ENCODE data around the gene SGSH. TPM values are rescaled to one million over a fixed set of nuclear protein-coding genes. Genes with fewer than 3 reads are reported as not detected.

Gene SGSH
- total RNA-seq, 3 donors from 2014 or later (not counting 1 experiment from before 2014, with no cell fraction given) = 73.4 to 96.5 (median 74.1) TPM

DNA sequence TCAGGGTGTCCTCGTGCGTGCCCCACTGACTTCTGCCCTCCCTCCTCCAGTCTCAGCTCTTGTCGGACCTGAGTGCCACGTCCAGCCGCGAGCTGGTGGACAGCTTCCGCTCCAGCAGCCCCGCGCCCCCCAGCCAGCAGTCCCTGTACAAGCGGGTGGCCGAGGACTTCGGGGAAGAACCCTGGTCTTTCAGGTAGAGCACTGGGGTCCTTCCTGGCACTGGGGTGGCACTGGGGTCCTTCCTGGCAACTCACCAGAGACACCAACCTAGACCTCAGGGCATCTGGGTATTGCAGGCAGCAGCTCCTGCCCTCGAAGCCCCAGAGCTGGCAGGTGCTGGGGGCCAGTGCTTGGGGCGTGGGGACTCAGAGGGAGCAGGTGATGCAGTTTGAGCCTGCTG is 25.0 kb downstream of the SGSH start:
- intact Hi-C loops (cut with micrococcal nuclease) = no loop called here
- TF ChIP-seq, protein P1, sequence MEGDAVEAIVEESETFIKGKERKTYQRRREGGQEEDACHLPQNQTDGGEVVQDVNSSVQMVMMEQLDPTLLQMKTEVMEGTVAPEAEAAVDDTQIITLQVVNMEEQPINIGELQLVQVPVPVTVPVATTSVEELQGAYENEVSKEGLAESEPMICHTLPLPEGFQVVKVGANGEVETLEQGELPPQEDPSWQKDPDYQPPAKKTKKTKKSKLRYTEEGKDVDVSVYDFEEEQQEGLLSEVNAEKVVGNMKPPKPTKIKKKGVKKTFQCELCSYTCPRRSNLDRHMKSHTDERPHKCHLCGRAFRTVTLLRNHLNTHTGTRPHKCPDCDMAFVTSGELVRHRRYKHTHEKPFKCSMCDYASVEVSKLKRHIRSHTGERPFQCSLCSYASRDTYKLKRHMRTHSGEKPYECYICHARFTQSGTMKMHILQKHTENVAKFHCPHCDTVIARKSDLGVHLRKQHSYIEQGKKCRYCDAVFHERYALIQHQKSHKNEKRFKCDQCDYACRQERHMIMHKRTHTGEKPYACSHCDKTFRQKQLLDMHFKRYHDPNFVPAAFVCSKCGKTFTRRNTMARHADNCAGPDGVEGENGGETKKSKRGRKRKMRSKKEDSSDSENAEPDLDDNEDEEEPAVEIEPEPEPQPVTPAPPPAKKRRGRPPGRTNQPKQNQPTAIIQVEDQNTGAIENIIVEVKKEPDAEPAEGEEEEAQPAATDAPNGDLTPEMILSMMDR (IDR thresholded peaks at IDR 0.05) = no peak
- no peaks in the 10 kb centered on the region for H3K9me3 ChIP-seq (ENCODE audit: control insufficient read depth, insufficient read depth, low read length)
- peaks cover 0 to 7% of the 10 kb centered on the region in 2 donors for H3K27me3 Mint-ChIP-seq (ENCODE audit: low read depth in 2 of 2)
- no peak overlapping the region for H3K27ac Mint-ChIP-seq
- 91% methylated on average over 14 of the region's 14 CpGs for WGBS (ENCODE audit: insufficient coverage)
- no peaks in the 10 kb centered on the region for H3K9me3 Mint-ChIP-seq
- no peaks in the 10 kb centered on the region for H3K4me1 ChIP-seq (ENCODE audit: control insufficient read depth, insufficient read depth, low read length)
- no peak overlapping the region for H3K4me3 Mint-ChIP-seq
- H3K4me3 ChIP-seq (ENCODE audit: low read length) = no peak overlapping the region
- DNase-seq (no peak), ATAC-seq (no peak)
- H3K36me3 ChIP-seq (ENCODE audit: control insufficient read depth, insufficient read depth, low read length) = no peaks in the 10 kb centered on the region
- no peaks in the 10 kb centered on the region for H3K36me3 Mint-ChIP-seq
- no peaks in the 10 kb centered on the region for H3K27me3 ChIP-seq (ENCODE audit: control insufficient read depth, insufficient read depth, low read length)
- no peaks in the 10 kb centered on the region for H3K4me1 Mint-ChIP-seq
- no peak overlapping the region for H3K27ac ChIP-seq (ENCODE audit: low read length)

DNA sequence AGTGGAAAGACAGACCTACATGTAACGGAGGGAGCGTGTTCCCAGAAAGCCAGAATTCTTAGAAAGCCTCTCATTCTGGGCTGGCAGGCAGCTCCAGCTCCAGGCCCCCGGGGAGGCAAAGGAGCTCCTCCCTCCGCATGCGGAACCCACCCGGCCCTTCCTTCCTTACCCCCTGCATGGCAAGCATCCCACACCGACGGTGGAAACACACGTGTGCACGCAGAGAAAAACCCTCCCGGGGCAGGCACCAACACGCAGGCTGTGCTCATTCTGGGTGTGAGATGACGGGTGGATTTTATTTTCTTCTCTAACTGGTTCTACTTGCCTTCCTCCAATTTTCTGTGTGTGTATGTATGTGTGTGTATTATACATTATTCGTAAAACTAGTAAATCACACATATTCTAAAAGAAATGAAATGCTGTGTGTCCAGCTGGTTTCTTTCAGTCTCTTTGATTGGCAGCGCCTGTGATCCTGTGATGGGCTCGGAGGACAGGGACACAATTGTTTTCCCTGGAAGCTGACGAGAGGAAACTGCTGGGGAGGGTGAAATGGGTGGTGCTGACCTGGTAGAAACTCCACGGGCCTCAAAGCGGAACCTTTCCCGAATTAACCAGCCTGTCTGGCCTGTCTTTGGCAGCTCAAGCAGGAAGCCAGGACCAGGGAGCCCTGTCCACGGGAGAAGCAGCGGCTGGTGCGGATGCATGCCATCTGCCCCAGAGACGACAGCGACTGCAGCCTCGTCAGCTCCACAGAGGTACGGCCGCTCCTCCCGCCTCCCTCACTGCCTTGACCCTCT is 28.1 kb downstream of the SGSH start:
- Histone ChIP-seq H3K27ac (ENCODE audit: low read length) (no peak overlapping the region), H3K36me3 (ENCODE audit: control insufficient read depth, insufficient read depth, low read length) (no peaks in the 10 kb centered on the region)
- 62% methylated on average over 27 of the region's 29 CpGs for WGBS (ENCODE audit: insufficient coverage)

DNA sequence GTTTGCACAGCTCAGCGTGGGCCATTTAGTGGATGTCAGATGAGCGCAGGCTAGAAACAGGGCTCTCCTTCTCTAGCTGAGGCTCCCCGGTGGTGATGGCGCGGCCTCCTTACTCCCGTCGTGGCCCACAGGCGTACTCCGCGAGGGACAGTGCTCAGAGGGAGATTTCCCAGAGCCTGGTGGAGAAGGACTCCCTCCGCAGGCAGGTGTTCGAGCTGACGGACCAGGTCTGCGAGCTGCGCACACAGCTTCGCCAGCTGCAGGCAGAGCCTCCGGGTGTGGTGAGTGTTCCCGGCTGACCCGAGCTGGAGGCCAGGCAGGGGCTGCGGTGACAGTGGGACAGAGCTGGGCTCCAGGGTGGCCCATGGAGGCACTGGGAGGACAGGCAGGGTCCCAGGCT is 28.9 kb downstream of the SGSH start:
- H3K36me3 ChIP-seq (ENCODE audit: control insufficient read depth, insufficient read depth, low read length) = no peaks in the 10 kb centered on the region
- TF ChIP-seq, protein P1 (IDR thresholded peaks at IDR 0.05) = no peak
- no peak overlapping the region for H3K27ac ChIP-seq (ENCODE audit: low read length)
- H3K9me3 Mint-ChIP-seq = no peaks in the 10 kb centered on the region
- DNase-seq = no peak
- ATAC-seq = no peak
- H3K4me1 ChIP-seq (ENCODE audit: control insufficient read depth, insufficient read depth, low read length) = no peaks in the 10 kb centered on the region
- H3K9me3 ChIP-seq (ENCODE audit: control insufficient read depth, insufficient read depth, low read length) = no peaks in the 10 kb centered on the region
- peaks cover 0 to 7% of the 10 kb centered on the region in 2 donors for H3K27me3 Mint-ChIP-seq (ENCODE audit: low read depth in 2 of 2)
- H3K4me3 ChIP-seq (ENCODE audit: low read length) = no peak overlapping the region
- H3K27me3 ChIP-seq (ENCODE audit: control insufficient read depth, insufficient read depth, low read length) = no peaks in the 10 kb centered on the region
- intact Hi-C loops (cut with micrococcal nuclease) = no loop called here
- WGBS (ENCODE audit: insufficient coverage) = 95% methylated on average over 20 of the region's 20 CpGs
- H3K27ac Mint-ChIP-seq = no peak overlapping the region
- H3K4me3 Mint-ChIP-seq = no peak overlapping the region
- no peaks in the 10 kb centered on the region for H3K4me1 Mint-ChIP-seq
- no peaks in the 10 kb centered on the region for H3K36me3 Mint-ChIP-seq

More for the DNA sequence above, 28.1 kb downstream of the SGSH start:
- no peaks in the 10 kb centered on the region for H3K4me1 ChIP-seq (ENCODE audit: control insufficient read depth, insufficient read depth, low read length)
- Mint-ChIP-seq H3K9me3 (no peaks in the 10 kb centered on the region), H3K36me3 (no peaks in the 10 kb centered on the region), H3K27ac (no peak overlapping the region), H3K27me3 (ENCODE audit: low read depth in 2 of 2) (peaks cover 0 to 7% of the 10 kb centered on the region in 2 donors), H3K4me3 (no peak overlapping the region), H3K4me1 (no peaks in the 10 kb centered on the region)
- intact Hi-C loops (cut with micrococcal nuclease) = no loop called here
- DNase-seq (no peak), ATAC-seq (no peak)
- no peak overlapping the region for H3K4me3 ChIP-seq (ENCODE audit: low read length)
- no peaks in the 10 kb centered on the region for H3K9me3 ChIP-seq (ENCODE audit: control insufficient read depth, insufficient read depth, low read length)
- no peaks in the 10 kb centered on the region for H3K27me3 ChIP-seq (ENCODE audit: control insufficient read depth, insufficient read depth, low read length)
- TF ChIP-seq, protein P1 (IDR thresholded peaks at IDR 0.05) = no peak

DNA sequence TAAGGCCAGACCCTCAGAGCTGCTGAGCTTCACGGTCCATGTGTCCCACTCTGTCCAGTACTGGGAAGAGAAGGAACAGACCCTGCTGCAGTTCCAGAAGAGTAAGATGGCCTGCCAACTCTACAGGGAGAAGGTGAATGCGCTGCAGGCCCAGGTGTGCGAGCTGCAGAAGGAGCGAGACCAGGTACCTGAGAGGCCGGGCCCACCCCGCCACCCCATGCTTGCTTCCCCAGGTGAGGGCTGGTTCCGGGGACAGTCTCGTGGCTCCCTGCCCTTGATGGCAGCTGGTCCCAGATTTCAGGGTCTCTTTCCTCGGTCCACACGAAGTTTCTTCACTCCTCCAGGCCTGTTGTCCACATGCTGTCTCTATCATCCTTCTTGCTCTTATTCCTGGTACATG is 29.4 kb downstream of the SGSH start:
- TF ChIP-seq, protein P1 (IDR thresholded peaks at IDR 0.05) = no peak
- Histone ChIP-seq H3K27ac (ENCODE audit: low read length) (no peak overlapping the region), H3K4me1 (ENCODE audit: control insufficient read depth, insufficient read depth, low read length) (no peaks in the 10 kb centered on the region), H3K9me3 (ENCODE audit: control insufficient read depth, insufficient read depth, low read length) (no peaks in the 10 kb centered on the region), H3K27me3 (ENCODE audit: control insufficient read depth, insufficient read depth, low read length) (no peaks in the 10 kb centered on the region), H3K4me3 (ENCODE audit: low read length) (no peak overlapping the region), H3K36me3 (ENCODE audit: control insufficient read depth, insufficient read depth, low read length) (no peaks in the 10 kb centered on the region)
- no peaks in the 10 kb centered on the region for H3K36me3 Mint-ChIP-seq
- 93% methylated on average over 10 of the region's 10 CpGs for WGBS (ENCODE audit: insufficient coverage)
- no peaks in the 10 kb centered on the region for H3K9me3 Mint-ChIP-seq
- no peak overlapping the region for H3K27ac Mint-ChIP-seq
- DNase-seq = no peak
- H3K4me3 Mint-ChIP-seq = no peak overlapping the region
- no peak for ATAC-seq
- H3K27me3 Mint-ChIP-seq (ENCODE audit: low read depth in 2 of 2) = peaks cover 0 to 5% of the 10 kb centered on the region in 2 donors
- H3K4me1 Mint-ChIP-seq = no peaks in the 10 kb centered on the region
- intact Hi-C loops (cut with micrococcal nuclease) = no loop called here

Measured in natural killer cell (primary cell).